Smooth muscle cell of the umbilical artery (primary cell): ENCODE data around the gene TRABD. TPM values are rescaled to one million over a fixed set of nuclear protein-coding genes. Genes with fewer than 3 reads are reported as not detected.

Experiments used
- total RNA-seq: library from RNA; depleted of rRNA; stranded (reverse); fragments of >200 nt; gene quantifications from 2 replicates; pipeline ENCODE4 v1.2.3, GENCODE V29; 2014

TRABD gene, protein sequence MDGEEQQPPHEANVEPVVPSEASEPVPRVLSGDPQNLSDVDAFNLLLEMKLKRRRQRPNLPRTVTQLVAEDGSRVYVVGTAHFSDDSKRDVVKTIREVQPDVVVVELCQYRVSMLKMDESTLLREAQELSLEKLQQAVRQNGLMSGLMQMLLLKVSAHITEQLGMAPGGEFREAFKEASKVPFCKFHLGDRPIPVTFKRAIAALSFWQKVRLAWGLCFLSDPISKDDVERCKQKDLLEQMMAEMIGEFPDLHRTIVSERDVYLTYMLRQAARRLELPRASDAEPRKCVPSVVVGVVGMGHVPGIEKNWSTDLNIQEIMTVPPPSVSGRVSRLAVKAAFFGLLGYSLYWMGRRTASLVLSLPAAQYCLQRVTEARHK
- 19.9 and 32.9 TPM in 2 replicates for total RNA-seq

DNA sequence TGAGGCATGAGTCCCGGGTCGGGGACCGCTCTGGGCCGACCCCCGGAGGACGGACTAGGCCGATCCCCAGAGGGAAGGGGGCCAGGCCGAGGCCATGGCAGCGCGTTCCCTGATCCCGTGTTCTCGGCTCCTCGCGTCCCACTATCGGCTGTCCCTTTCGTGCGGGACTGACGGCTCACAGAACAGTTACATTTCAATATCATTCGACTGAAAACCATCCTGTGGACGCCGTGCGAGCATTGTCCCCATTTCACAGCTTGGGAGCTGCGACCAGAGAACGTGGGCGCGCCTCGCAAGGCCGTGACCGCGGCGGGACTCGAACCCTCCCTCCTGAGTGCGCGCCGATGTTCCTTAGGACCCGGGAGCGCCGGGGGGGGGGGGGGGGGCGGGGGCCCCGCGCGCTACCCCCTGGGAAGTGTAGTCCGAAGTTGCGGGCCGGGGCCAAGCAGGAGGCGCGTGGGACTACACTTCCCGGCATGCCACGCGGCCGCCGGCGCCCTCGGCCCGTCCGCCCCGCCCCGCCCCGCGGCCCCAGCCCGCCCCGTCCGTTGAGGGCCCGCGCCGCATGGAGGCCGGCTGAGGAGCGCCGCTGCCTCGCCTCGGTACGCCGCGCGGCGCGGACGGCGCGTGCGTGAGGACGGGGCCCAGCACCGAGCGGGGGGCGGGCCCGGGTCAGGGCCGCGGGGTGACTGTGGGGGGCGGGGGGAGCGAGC lies at the start of gene TRABD:
TSS of gene TRABD (plus strand) at position 539 of the 713 bp plus-strand sequence. CDS start 7,148 bp downstream, outside the sequence.

DNA sequence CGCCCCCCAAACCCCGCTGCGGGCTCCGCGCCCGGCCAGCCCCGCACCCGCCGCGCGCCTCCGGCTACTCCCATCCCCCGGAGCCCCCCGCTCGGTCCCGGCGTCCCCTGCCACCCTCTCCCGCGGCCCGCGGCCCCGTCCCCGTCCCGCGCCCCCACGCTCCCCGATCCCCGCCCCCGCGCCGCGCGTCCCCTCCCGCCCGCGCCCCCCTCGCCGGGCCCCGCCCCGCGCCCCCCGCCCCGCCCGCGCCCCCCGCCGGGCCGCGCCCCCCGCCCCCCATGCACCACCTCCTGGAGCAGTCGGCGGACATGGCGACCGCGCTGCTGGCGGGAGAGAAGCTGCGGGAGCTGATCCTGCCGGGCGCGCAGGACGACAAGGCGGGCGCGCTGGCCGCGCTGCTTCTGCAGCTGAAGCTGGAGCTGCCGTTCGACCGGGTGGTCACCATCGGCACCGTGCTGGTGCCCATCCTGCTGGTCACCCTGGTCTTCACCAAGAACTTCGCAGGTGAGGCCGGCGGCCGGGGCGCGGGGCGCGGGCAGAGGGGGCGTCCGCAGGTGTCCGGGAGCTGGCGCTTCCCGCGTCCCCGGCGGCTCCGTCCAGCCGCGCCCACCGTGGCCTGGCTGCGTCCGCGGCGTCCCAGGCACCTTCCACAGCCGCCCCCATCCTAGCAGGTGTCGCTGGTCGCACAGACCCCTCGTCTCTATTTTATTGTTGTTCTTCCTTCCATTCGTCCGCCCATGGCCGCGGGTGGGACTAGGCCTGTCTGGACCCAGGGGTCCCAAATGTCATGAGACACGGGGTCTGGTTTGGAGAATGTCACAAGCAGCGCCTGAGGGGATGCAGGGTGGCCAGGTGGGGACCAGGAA lies 15.0 kb upstream of the TRABD start, which contains the start of gene PANX2:
TSS of gene PANX2 (plus strand) at position 279 of the 866 bp plus-strand sequence. CDS start at position 279, 0 bp downstream.

DNA sequence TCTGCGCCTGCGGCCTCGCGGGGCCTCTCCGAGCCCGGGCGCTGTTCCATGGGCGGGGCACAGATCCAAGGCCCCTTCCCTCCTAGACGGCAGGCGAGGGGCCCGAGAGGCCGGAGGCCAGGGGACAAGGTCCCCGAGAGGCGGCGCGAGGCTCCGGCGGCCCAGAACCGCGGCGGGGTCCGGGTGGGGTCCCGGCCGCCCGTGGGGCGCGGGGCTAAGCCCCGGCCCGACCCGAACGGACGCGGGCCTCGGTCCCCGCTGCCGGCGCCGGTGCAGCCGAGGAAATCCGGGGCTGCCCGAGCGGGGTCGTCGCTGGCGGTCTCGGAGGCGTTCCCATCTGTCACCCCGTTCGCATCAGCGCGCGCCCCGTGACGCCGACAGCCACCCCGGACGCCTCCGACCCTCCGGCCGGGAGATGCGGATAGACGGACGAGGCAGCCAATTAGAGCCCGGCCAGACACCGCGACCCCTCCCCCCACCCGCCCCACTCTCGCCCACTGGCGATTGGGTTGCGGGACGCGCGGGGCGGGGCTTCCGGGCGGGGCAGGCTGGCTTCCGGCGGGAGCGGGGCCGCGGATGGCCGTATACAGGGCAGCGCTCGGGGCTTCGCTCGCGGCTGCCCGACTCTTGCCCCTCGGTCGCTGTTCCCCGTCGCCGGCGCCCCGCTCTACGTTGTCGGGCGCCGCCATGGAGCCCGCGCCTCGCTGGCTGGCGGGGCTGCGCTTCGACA lies 14.9 kb downstream of the TRABD start, which contains the start of gene SELENOO:
TSS of gene SELENOO (plus strand) at position 551 of the 730 bp plus-strand sequence. CDS start at position 577, 26 bp downstream.

DNA sequence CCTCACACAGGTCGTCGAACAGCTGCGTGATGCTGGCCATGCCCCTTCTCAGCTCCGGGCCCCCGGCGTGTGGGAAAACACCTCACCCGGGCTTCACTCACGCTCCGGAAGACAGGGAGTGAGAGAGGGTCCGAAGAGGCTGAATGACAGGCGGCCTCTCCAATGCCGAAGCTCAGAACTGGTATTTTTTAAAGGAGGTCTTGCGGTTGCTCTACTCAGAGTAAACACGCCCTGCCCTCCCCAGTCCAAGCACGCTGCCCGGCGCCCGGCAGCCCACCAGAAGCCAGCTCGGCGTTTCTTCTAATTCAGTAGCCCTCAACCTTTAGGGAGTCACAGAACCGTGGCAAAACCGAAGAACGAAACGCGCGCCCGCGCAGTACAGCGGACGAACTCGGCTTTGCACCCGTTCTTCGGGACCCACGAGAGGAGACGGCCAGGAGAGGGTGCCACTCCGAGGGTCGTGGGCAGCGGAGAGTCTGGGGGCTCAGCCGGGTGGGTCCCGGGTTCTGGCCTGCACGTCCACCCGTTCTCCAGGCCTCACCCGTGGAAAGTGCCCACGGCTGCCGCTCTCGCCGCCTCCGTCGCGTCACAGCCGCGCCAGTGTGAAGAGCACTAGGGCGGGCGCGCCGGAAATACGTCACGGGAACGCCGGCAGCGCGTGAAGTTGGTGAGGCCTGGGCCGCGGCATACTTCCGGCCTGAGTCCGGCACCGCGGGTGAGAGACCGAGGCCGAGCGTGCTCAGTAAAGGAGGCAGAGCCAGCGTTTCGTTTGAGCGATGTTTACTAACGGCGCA lies 58.9 kb downstream of the TRABD start, which contains the start of gene TUBGCP6:
TSS of gene TUBGCP6 (minus strand) at position 604 of the 794 bp plus-strand sequence. CDS start at position 40, 564 bp downstream.

Other genes with a start within 250 kb of the TRABD start
- 28.2 and 34.4 TPM in 2 replicates for gene PIM3, start 225.1 kb upstream of the TRABD start, total RNA-seq
- 0.09 TPM in 1 of 2 replicates, not detected in the other for gene IL17REL, start 173.1 kb upstream of the TRABD start, total RNA-seq
- gene TTLL8, start 127.6 kb upstream of the TRABD start, total RNA-seq: not detected in 2 replicates
- 0.18 and 0.59 TPM in 2 replicates for gene MLC1, start 100.5 kb upstream of the TRABD start, total RNA-seq
- 2.1 and 14.8 TPM in 2 replicates for gene MOV10L1, start 95.9 kb upstream of the TRABD start, total RNA-seq
- 1.5 and 2.0 TPM in 2 replicates for gene PANX2, start 15.2 kb upstream of the TRABD start, total RNA-seq
- 22.7 and 24.3 TPM in 2 replicates for gene SELENOO, start 15.1 kb downstream of the TRABD start, total RNA-seq
- 29.7 and 36.2 TPM in 2 replicates for gene TUBGCP6, start 59.1 kb downstream of the TRABD start, total RNA-seq
- gene HDAC10, start 65.4 kb downstream of the TRABD start, total RNA-seq: 38.6 and 52.5 TPM in 2 replicates
- 44.8 and 46.6 TPM in 2 replicates for gene MAPK12, start 75.8 kb downstream of the TRABD start, total RNA-seq
- 3.6 and 7.2 TPM in 2 replicates for gene MAPK11, start 84.5 kb downstream of the TRABD start, total RNA-seq
- gene PLXNB2, start 121.7 kb downstream of the TRABD start, total RNA-seq: 185 and 257 TPM in 2 replicates
- gene DENND6B, start 141.1 kb downstream of the TRABD start, total RNA-seq: 1.5 and 2.3 TPM in 2 replicates
- 60.3 and 68.0 TPM in 2 replicates for gene PPP6R2, start 157.4 kb downstream of the TRABD start, total RNA-seq